ENCODE data around the gene GRIA4.

DNA sequence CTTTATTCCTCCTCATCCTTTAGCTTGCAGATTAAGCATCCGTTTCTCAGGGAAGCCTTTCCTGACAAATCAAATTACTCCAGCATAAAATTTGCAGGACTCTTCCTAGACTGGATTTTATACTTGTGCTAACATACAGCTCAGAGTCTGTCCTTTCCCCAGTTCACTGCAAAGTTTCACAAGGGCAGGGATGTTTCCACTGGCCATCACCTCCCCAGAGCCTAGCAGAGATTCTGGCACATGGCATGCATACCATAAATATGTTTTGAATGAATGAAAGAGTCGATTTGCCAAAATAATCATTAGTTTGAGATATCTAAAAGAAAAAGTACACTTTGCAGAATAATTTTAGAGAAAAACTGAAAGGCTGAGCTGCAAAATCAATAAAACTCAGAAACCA lies 401.6 kb downstream of the GRIA4 start:
- TF ChIP-seq, protein P1, sequence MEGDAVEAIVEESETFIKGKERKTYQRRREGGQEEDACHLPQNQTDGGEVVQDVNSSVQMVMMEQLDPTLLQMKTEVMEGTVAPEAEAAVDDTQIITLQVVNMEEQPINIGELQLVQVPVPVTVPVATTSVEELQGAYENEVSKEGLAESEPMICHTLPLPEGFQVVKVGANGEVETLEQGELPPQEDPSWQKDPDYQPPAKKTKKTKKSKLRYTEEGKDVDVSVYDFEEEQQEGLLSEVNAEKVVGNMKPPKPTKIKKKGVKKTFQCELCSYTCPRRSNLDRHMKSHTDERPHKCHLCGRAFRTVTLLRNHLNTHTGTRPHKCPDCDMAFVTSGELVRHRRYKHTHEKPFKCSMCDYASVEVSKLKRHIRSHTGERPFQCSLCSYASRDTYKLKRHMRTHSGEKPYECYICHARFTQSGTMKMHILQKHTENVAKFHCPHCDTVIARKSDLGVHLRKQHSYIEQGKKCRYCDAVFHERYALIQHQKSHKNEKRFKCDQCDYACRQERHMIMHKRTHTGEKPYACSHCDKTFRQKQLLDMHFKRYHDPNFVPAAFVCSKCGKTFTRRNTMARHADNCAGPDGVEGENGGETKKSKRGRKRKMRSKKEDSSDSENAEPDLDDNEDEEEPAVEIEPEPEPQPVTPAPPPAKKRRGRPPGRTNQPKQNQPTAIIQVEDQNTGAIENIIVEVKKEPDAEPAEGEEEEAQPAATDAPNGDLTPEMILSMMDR (conservative IDR thresholded peaks at IDR 0.05 in 1 of 2, IDR thresholded peaks at IDR 0.05 in 1 of 2; ENCODE audit: extremely low read depth in 1 of 2, insufficient read depth in 1 of 2, low read depth in 1 of 2, low read length in 2 of 2) = no peak
- no peak for TF ChIP-seq EZH2 (IDR thresholded peaks at IDR 0.05; ENCODE audit: borderline replicate concordance, low read length)

Measured in mammary epithelial cell (primary cell).